HepG2 (cell line): ENCODE data around the gene TEKT2.

ENCODE experiments used
- DBP ChIP-seq: sonication (generic); formaldehyde crosslinking; IDR thresholded peaks from 2 replicates; pipeline ENCODE4 v1.4.0; 2020; ENCODE audit warnings: missing genetic modification reagents; ENCODE audit errors: not compliant biosample characterization
- ELF1 ChIP-seq: sonication (generic); formaldehyde crosslinking; IDR thresholded peaks from 2 replicates; pipeline ENCODE4 v1.4.0; 2020; ENCODE audit warnings: missing genetic modification reagents
- EP300 ChIP-seq, 3 experiments: sonication (generic) in 1 of 3; formaldehyde crosslinking in 1 of 3; IDR thresholded peaks; 2 replicates each; pipeline versions ENCODE4 v1.5.1 to v1.6.1; 2011 to 2020; ENCODE audit warnings: low read depth in 2 of 3, low read length in 2 of 3, borderline replicate concordance in 1 of 3, improper control_type of control experiment in 1 of 3, mild to moderate bottlenecking in 1 of 3, missing genetic modification reagents in 1 of 3, moderate library complexity in 1 of 3
- FLYWCH1 ChIP-seq: sonication (generic); formaldehyde crosslinking; IDR thresholded peaks from 2 replicates; pipeline ENCODE4 v1.8.1; 2023; ENCODE audit warnings: mild to moderate bottlenecking, missing genetic modification reagents
- FOXA3 ChIP-seq: IDR thresholded peaks from 2 replicates; pipeline ENCODE4 v1.6.1; 2016; ENCODE audit warnings: missing genetic modification reagents, missing compliant biosample characterization
- GABPB1 ChIP-seq: IDR thresholded peaks from 2 replicates; pipeline ENCODE4 v1.6.1; 2016; ENCODE audit warnings: mild to moderate bottlenecking, missing genetic modification reagents, moderate library complexity, missing compliant biosample characterization
- NR2C2 ChIP-seq: sonication (generic); formaldehyde crosslinking; IDR thresholded peaks from 2 replicates; pipeline ENCODE4 v1.4.0; 2020; ENCODE audit warnings: missing genetic modification reagents, mild to moderate bottlenecking, moderate library complexity, borderline replicate concordance
- TAF1 ChIP-seq: sonication (generic); formaldehyde crosslinking; IDR thresholded peaks from 2 replicates; pipeline ENCODE4 v1.4.0; 2020; ENCODE audit warnings: missing genetic modification reagents
- ZNF280B ChIP-seq: sonication (generic); formaldehyde crosslinking; IDR thresholded peaks from 2 replicates; pipeline ENCODE4 v1.5.0; 2020; ENCODE audit warnings: missing genetic modification reagents, mild to moderate bottlenecking, borderline replicate concordance
- ZNF773 ChIP-seq: sonication (generic); formaldehyde crosslinking; IDR thresholded peaks from 2 replicates; pipeline ENCODE4 v1.4.0; 2020; ENCODE audit warnings: missing genetic modification reagents, borderline replicate concordance
- ZNF839 ChIP-seq: sonication (generic); formaldehyde crosslinking; IDR thresholded peaks from 2 replicates; pipeline ENCODE4 v1.4.0; 2020; ENCODE audit warnings: missing genetic modification reagents, mild to moderate bottlenecking, borderline replicate concordance

- no peak for TF ChIP-seq DBP
- TF ChIP-seq GABPB1 (CRISPR knock-in tag) = peak; percentile 100
- no peak for TF ChIP-seq ZNF280B (CRISPR knock-in tag)
- peak; percentile 80; the same call in 1 of the 2 replicates for TF ChIP-seq ZNF773 (CRISPR knock-in tag)
- TF ChIP-seq EP300 (IDR thresholded peaks at IDR 0.05; ENCODE audit: low read depth in 2 of 2, low read length in 2 of 2) = 0 out of 4 replicates have a peak, but pooled peaks of 1 of the 2 experiments have one; percentile 13
- TF ChIP-seq EP300 (CRISPR knock-in tag; IDR thresholded peaks at IDR 0.05; ENCODE audit: borderline replicate concordance) = no peak
- TF ChIP-seq NR2C2 = peak; percentile 79
- peak; percentile 74; the same call in 1 of the 2 replicates for TF ChIP-seq ZNF839 (CRISPR knock-in tag)
- peak; percentile 98 for TF ChIP-seq TAF1 (CRISPR knock-in tag)
- TF ChIP-seq ELF1 = peak; percentile 92
- no peak for TF ChIP-seq FLYWCH1
- TF ChIP-seq FOXA3 = peak; percentile 73
These were observed 4.9 kb downstream of the TEKT2 start, which contains the start of gene ADPRS for GRCh38 chr1:36088577-36089392.
